Ishikawa (cell line): Measurements from ENCODE around the gene EEF1AKMT1.

Source experiments
- CEBPB ChIP-seq: IDR thresholded peaks from 2 replicates; pipeline ENCODE4 v1.6.1; 2012
- EP300 ChIP-seq: IDR thresholded peaks from 2 replicates; pipeline ENCODE4 v1.6.1; 2012; ENCODE audit warnings: borderline replicate concordance
- FOXM1 ChIP-seq: IDR thresholded peaks from 2 replicates; pipeline ENCODE4 v1.6.1; 2012; ENCODE audit warnings: low read depth, borderline replicate concordance
- NFIC ChIP-seq: IDR thresholded peaks from 2 replicates; pipeline ENCODE4 v1.6.1; 2012
- RAD21 ChIP-seq: IDR thresholded peaks from 2 replicates; pipeline ENCODE4 v1.6.1; 2012; ENCODE audit warnings: low read depth
- TAF1 ChIP-seq: IDR thresholded peaks from 2 replicates; pipeline ENCODE4 v1.6.1; 2012; ENCODE audit warnings: low read depth, mild to moderate bottlenecking
- ZBTB7A ChIP-seq: IDR thresholded peaks from 2 replicates; pipeline ENCODE4 v1.6.1; 2012; ENCODE audit warnings: low read depth
- TF ChIP-seq, protein P1 (sequence below): IDR thresholded peaks from 2 replicates; pipeline ENCODE4 v1.6.1; 2012; ENCODE audit warnings: low read depth, mild to moderate bottlenecking

DNA sequence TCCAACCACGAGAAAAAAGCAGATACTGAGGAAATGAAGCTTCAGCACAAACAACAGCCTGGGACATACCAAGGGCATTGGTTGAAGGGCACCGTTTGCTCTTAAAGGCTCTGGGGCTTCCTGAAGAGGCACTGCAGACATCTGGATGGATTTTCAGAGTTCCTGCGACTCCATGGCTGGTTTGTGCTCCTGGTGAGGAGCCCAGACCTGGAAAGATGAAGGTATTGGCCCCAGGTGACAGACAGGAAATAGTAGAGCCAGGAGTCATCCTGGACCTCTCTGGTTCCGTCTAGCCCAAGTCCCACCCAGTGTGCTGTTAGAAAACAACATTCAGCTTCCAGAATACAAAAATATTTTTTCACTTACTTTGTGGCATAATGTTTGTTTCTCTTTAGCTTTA is 64.0 kb downstream of the EEF1AKMT1 start:
- TF ChIP-seq CEBPB: no peak
- TF ChIP-seq, protein P1, sequence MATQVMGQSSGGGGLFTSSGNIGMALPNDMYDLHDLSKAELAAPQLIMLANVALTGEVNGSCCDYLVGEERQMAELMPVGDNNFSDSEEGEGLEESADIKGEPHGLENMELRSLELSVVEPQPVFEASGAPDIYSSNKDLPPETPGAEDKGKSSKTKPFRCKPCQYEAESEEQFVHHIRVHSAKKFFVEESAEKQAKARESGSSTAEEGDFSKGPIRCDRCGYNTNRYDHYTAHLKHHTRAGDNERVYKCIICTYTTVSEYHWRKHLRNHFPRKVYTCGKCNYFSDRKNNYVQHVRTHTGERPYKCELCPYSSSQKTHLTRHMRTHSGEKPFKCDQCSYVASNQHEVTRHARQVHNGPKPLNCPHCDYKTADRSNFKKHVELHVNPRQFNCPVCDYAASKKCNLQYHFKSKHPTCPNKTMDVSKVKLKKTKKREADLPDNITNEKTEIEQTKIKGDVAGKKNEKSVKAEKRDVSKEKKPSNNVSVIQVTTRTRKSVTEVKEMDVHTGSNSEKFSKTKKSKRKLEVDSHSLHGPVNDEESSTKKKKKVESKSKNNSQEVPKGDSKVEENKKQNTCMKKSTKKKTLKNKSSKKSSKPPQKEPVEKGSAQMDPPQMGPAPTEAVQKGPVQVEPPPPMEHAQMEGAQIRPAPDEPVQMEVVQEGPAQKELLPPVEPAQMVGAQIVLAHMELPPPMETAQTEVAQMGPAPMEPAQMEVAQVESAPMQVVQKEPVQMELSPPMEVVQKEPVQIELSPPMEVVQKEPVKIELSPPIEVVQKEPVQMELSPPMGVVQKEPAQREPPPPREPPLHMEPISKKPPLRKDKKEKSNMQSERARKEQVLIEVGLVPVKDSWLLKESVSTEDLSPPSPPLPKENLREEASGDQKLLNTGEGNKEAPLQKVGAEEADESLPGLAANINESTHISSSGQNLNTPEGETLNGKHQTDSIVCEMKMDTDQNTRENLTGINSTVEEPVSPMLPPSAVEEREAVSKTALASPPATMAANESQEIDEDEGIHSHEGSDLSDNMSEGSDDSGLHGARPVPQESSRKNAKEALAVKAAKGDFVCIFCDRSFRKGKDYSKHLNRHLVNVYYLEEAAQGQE: no peak
- TF ChIP-seq EP300: no peak
- no peak for TF ChIP-seq FOXM1
- no peak for TF ChIP-seq TAF1
- TF ChIP-seq NFIC: no peak
- no peak for TF ChIP-seq RAD21
- TF ChIP-seq ZBTB7A: no peak
